HCT116 (cell line): ENCODE results near the gene CYP20A1. TPM values are rescaled to one million over a fixed set of nuclear protein-coding genes. Genes with fewer than 3 reads are reported as not detected.
"Not testable (repeated sequence)": the region's sequence is repeated elsewhere in the genome, so short reads cannot be mapped to it uniquely, and the experiment has no call there.

ENCODE experiments used
- ATAC-seq: fragments of 200-7000 bp; cut with Tn5 transposase; 2 replicates; pipeline ENCODE4 v1.9.1; 2020; ENCODE audit warnings: mild to moderate bottlenecking, moderate library complexity
- BruUV-seq: library from RNA; stranded (reverse); fragments of 400-500 nt; replicated peaks from 2 replicates; lab custom pipeline; 2021; lab: Mats Ljungman, UMichigan
- CTCF ChIA-PET: fragments of 300-600 bp; sonication (Branson Sonifier 250); formaldehyde crosslinking; loops from one replicate; lab custom pipeline; 2021; ENCODE audit warnings: antibody characterized with exemption; lab: Charles Lee
- POLR2A ChIA-PET: fragments of 300-600, 350-600 bp; sonication (Branson Sonifier 250); formaldehyde crosslinking; loops from one replicate; lab custom pipeline; 2021; ENCODE audit warnings: antibody characterized with exemption; lab: Charles Lee
- RAD21 ChIA-PET, 2 experiments: fragments of 300-600 bp; sonication (Branson Sonifier 250); formaldehyde crosslinking; loops; one replicate each; lab custom pipeline; 2023; ENCODE audit warnings: low total read pairs in 2 of 2; ENCODE audit not compliant: uncharacterized antibody in 2 of 2, unreplicated experiment in 2 of 2, low non-redundant PET in 1 of 2; lab: Charles Lee
- DNase-seq: peaks from one replicate; pipeline ENCODE4 v3.0.0-alpha.2; 2010; ENCODE audit warnings: low read depth, low spot score
- H2AFZ ChIP-seq: fragments of 200-600 bp; shearing (Covaris generic), sonication (generic); 2 replicates; pipeline ENCODE4 v1.6.1; 2017; ENCODE audit warnings: low read depth, mixed run types, mixed read lengths, antibody characterized with exemption, low read length; ENCODE audit not compliant: poor library complexity, severe bottlenecking
- H3K27ac ChIP-seq: 2 replicates; pipeline ENCODE4 v1.5.1; 2012; ENCODE audit warnings: low read depth, low read length
- H3K27me3 ChIP-seq: fragments of 200-600 bp; sonication (generic); 2 replicates; pipeline ENCODE4 v1.6.1; 2016; ENCODE audit warnings: mixed run types, low read length, mixed read lengths; ENCODE audit not compliant: insufficient read depth
- H3K36me3 ChIP-seq, 2 experiments: fragments of 200-500 bp in 1 of 2; fragments of 200-600 bp in 1 of 2; sonication (Bioruptor generic) in 1 of 2; sonication (generic) in 1 of 2; 2 replicates each; pipeline versions ENCODE4 v1.5.1 to v1.6.1; 2014 to 2016; ENCODE audit warnings: low read length in 2 of 2, inconsistent platforms in 1 of 2, mixed read lengths in 1 of 2, mixed run types in 1 of 2; ENCODE audit not compliant: insufficient read depth in 2 of 2, control insufficient read depth in 1 of 2
- H3K4me1 ChIP-seq, 2 experiments: fragments of 200-600 bp in 1 of 2; sonication (generic) in 1 of 2; 2 replicates each; pipeline versions ENCODE4 v1.5.1 to v1.6.1; 2012 to 2017; ENCODE audit warnings: low read length in 2 of 2, inconsistent platforms in 1 of 2, mild to moderate bottlenecking in 1 of 2, mixed read lengths in 1 of 2, mixed run types in 1 of 2, moderate library complexity in 1 of 2; ENCODE audit not compliant: insufficient read depth in 2 of 2, control insufficient read depth in 1 of 2
- H3K4me2 ChIP-seq: fragments of 200-600 bp; sonication (generic); 2 replicates; pipeline ENCODE4 v1.6.1; 2017; ENCODE audit warnings: mixed run types, low read length, mixed read lengths
- H3K4me3 ChIP-seq, 2 experiments: fragments of 200-600 bp in 1 of 2; sonication (generic) in 1 of 2; replicated peaks in 1 of 2; 2 replicates each; pipeline ENCODE4 v1.5.1; 2011 to 2016; ENCODE audit warnings: low read length in 2 of 2, control low read depth in 1 of 2, low read depth in 1 of 2, mild to moderate bottlenecking in 1 of 2, mixed read lengths in 1 of 2, mixed run types in 1 of 2
- H3K79me2 ChIP-seq: fragments of 200-600 bp; sonication (generic); 2 replicates; pipeline ENCODE4 v1.6.1; 2017; ENCODE audit warnings: mild to moderate bottlenecking, mixed run types, low read length, moderate library complexity, mixed read lengths; ENCODE audit not compliant: insufficient read depth
- H3K9ac ChIP-seq: fragments of 200-600 bp; sonication (generic); 2 replicates; pipeline ENCODE4 v1.6.1; 2016; ENCODE audit warnings: low read length, mixed read lengths
- H3K9me2 ChIP-seq: fragments of 200-600 bp; sonication (generic), shearing (Covaris generic); 2 replicates; pipeline ENCODE4 v1.6.1; 2017; ENCODE audit warnings: mixed run types, mild to moderate bottlenecking, moderate library complexity; ENCODE audit not compliant: insufficient read depth
- H3K9me3 ChIP-seq, 2 experiments: fragments of 200-500 bp in 1 of 2; fragments of 200-600 bp in 1 of 2; sonication (Bioruptor generic) in 1 of 2; sonication (generic) in 1 of 2; 2 replicates each; pipeline ENCODE4 v1.6.1; 2014 to 2017; ENCODE audit warnings: low read length in 2 of 2, mixed read lengths in 2 of 2, inconsistent platforms in 1 of 2, low read depth in 1 of 2, mild to moderate bottlenecking in 1 of 2, mixed run types in 1 of 2, moderate library complexity in 1 of 2; ENCODE audit not compliant: control insufficient read depth in 1 of 2, insufficient read depth in 1 of 2
- H4K20me1 ChIP-seq: fragments of 200-600 bp; sonication (generic), shearing (Covaris generic); 2 replicates; pipeline ENCODE4 v1.6.1; 2017; ENCODE audit warnings: mixed run types, mild to moderate bottlenecking, moderate library complexity; ENCODE audit not compliant: insufficient read depth
- CBX3 ChIP-seq: IDR thresholded peaks from 2 replicates; pipeline ENCODE4 v1.6.1; 2012; ENCODE audit warnings: low read depth
- CTCF ChIP-seq, 3 experiments: fragments of 200-600 bp in 1 of 3; sonication (generic) in 1 of 3; IDR thresholded peaks in 2 of 3; conservative IDR thresholded peaks in 1 of 3; 2 replicates each; pipeline ENCODE4 v1.5.1; 2012 to 2017; ENCODE audit warnings: low read depth in 2 of 3, low read length in 2 of 3, antibody characterized with exemption in 1 of 3, borderline replicate concordance in 1 of 3, control low read depth in 1 of 3, mild to moderate bottlenecking in 1 of 3, mixed read lengths in 1 of 3, mixed run types in 1 of 3, moderate library complexity in 1 of 3; ENCODE audit not compliant: insufficient read depth in 1 of 3
- ELF1 ChIP-seq: IDR thresholded peaks from 2 replicates; pipeline ENCODE4 v1.6.1; 2012; ENCODE audit warnings: low read depth, borderline replicate concordance
- EZH2phosphoT487 ChIP-seq: fragments of 200-600 bp; IDR thresholded peaks from 2 replicates; pipeline ENCODE4 v1.6.1; 2018; ENCODE audit warnings: antibody characterized with exemption, borderline replicate concordance
- intact Hi-C: fragments of 100-400 bp; cut with micrococcal nuclease; formaldehyde crosslinking; loops from 2 replicates; pipeline ENCODE4 v1.10.0; 2022
- total RNA-seq: library from RNA; stranded (reverse); gene quantifications from one replicate; pipeline ENCODE4 v1.2.1, GENCODE V29; 2021; ENCODE audit not compliant: unreplicated experiment

CYP20A1 gene
- total RNA-seq, 1 experiment from 2014 or later: 10.0 TPM

DNA sequence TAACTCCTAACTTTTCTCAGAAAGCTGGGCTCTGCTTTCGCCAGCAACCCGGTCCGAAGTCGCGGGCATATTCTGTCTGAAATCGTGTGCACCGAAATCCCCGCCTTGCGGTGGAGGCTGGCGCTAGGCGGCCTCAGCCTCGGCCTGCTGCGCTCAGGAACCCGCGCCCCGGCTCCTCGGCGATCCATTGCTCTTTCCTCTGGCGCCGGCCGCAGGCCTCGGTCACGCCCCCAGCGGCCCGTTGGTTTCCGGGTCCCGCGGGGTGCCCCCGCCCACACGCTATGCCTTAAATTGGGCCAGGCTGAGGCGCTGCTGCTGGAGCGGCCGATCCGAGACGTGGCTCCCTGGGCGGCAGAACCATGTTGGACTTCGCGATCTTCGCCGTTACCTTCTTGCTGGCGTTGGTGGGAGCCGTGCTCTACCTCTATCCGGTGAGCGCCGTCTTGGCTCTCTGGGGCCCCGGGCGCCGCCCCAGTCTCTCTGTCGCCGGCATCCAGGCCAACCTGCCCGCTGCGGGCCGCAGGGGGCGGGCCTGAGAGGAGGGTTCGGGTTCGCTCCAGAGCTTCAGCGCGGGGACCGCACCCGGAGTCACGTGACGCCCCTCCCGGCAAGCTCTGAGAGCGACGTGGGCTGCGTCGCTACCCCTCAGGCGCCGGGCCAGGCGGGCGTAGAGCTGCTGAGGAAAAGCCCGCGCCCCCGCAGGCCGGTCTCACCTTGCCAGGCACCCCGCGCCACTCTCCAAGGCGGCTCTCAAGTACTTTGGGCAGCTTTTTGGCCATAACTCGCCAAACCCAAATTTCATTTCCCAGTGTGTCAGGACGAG lies at the start of gene CYP20A1 (continued):
- TF ChIP-seq EZH2phosphoT487 (no peak), ELF1 (peak; percentile 86), CBX3 (no peak), CTCF (IDR thresholded peaks at IDR 0.05 in 2 of 3, conservative IDR thresholded peaks at IDR 0.05 in 1 of 3; ENCODE audit: borderline replicate concordance in 1 of 3, insufficient read depth in 1 of 3, low read depth in 2 of 3, low read length in 2 of 3) (peak; percentile 16 to 33 (median 18); a peak in 3 of 6 replicates)

GRCh38 chr2:203190547-203190946 lies 48.3 kb upstream of the CYP20A1 start:
- POLR2A ChIA-PET, H3K27ac ChIP-seq, H3K9ac ChIP-seq, H3K4me1 ChIP-seq, H3K9me3 ChIP-seq, H3K27me3 ChIP-seq, RAD21 ChIA-PET, CTCF ChIA-PET, H2AFZ ChIP-seq, intact Hi-C loops, BruUV-seq, H3K9me2 ChIP-seq, H4K20me1 ChIP-seq, DNase-seq, H3K4me3 ChIP-seq, ATAC-seq, H3K79me2 ChIP-seq, H3K4me2 ChIP-seq, H3K36me3 ChIP-seq: not testable (repeated sequence)

DNA sequence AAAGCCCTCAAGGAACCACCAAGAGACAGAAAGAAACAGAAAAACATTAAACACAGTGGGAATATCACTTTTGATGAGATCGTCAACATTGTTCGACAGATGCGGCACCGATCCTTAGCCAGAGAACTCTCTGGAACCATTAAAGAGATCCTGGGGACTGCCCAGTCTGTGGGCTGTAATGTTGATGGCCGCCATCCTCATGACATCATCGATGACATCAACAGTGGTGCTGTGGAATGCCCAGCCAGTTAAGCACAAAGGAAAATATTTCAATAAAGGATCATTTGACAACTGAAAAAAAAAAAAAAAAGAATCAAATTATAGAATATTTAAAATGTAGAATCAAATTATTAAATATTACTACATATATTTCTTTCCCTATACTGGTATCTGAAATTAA lies 47.8 kb upstream of the CYP20A1 start:
- H2AFZ ChIP-seq, RAD21 ChIA-PET, intact Hi-C loops, DNase-seq, H3K9me3 ChIP-seq, BruUV-seq, H3K79me2 ChIP-seq, H3K36me3 ChIP-seq, H3K27me3 ChIP-seq, H3K4me3 ChIP-seq, H3K27ac ChIP-seq, CTCF ChIA-PET, H3K4me1 ChIP-seq, H3K4me2 ChIP-seq, H4K20me1 ChIP-seq, POLR2A ChIA-PET, ATAC-seq, H3K9ac ChIP-seq, H3K9me2 ChIP-seq: not testable (repeated sequence)
